Thymus (tissue), 11 donors: ENCODE results near the gene MORN3. TPM values are rescaled to one million over a fixed set of nuclear protein-coding genes. Genes with fewer than 3 reads are reported as not detected.

Experiments used
- DNase-seq, 9 donors: peaks; one replicate each; pipeline ENCODE4 v3.0.0-alpha.2; 2013; ENCODE audit warnings: low spot score in 9 of 9, low read depth in 6 of 9, missing footprints in 1 of 9
- H3K27ac ChIP-seq, 2 donors: one replicate each; pipeline ENCODE4 v1.5.1; 2013; ENCODE audit warnings: control low read depth in 1 of 2, low read depth in 1 of 2, low read length in 1 of 2, mild to moderate bottlenecking in 1 of 2, moderate library complexity in 1 of 2
- H3K27me3 ChIP-seq, 2 donors: one replicate each; pipeline ENCODE4 v1.5.1; 2013; ENCODE audit warnings: low read length in 1 of 2; ENCODE audit not compliant: control insufficient read depth in 2 of 2, insufficient read depth in 1 of 2
- H3K36me3 ChIP-seq, 2 donors: one replicate each; pipeline ENCODE4 v1.5.1; 2013; ENCODE audit warnings: low read length in 1 of 2, mild to moderate bottlenecking in 1 of 2, moderate library complexity in 1 of 2; ENCODE audit not compliant: control insufficient read depth in 2 of 2, insufficient read depth in 2 of 2
- H3K4me1 ChIP-seq, 2 donors: one replicate each; pipeline ENCODE4 v1.5.1; 2013; ENCODE audit warnings: low read length in 2 of 2; ENCODE audit not compliant: control insufficient read depth in 2 of 2, insufficient read depth in 2 of 2
- H3K4me3 ChIP-seq, 2 donors: one replicate each; pipeline ENCODE4 v1.5.1; 2013; ENCODE audit warnings: low read length in 2 of 2, control low read depth in 1 of 2, mild to moderate bottlenecking in 1 of 2
- H3K9me3 ChIP-seq, 2 donors: one replicate each; pipeline ENCODE4 v1.5.1; 2013; ENCODE audit warnings: low read length in 1 of 2, mild to moderate bottlenecking in 1 of 2; ENCODE audit not compliant: control insufficient read depth in 2 of 2, insufficient read depth in 1 of 2
- WGBS: extraction: QIAGEN DNeasy Blood & Tissue Kit; methylation state at CpG from one replicate; pipeline ENCODE4 v1.1.7; 2013; 5-methylcytosine and 5-hydroxymethylcytosine counted together
- polyA plus RNA-seq: library from polyadenylated mRNA; stranded (reverse); fragments of 200-250 nt; gene quantifications from one replicate; pipeline ENCODE4 v1.2.3, GENCODE V29; 2013
- total RNA-seq: library from RNA; stranded (reverse); fragments of 120-200 nt; gene quantifications from one replicate; pipeline ENCODE4 v1.2.4, GENCODE V29; 2013
- donor health status: healthy.

The MORN3 gene
- total and polyA plus RNA-seq, 2 donors: 3.1 to 4.9 TPM

GRCh38 chr12:121600702-121601336 lies 68.6 kb downstream of the MORN3 start:
- 94% methylated on average over 6 of the region's 6 CpGs for WGBS
- H3K27ac ChIP-seq: no peak overlapping the region
- no peak overlapping the region for H3K4me3 ChIP-seq
- peaks cover 0 to 3% of the 10 kb centered on the region in 2 donors for H3K4me1 ChIP-seq
- no peak for DNase-seq
- no peaks in the 10 kb centered on the region for H3K36me3 ChIP-seq
- no peaks in the 10 kb centered on the region for H3K9me3 ChIP-seq
- H3K27me3 ChIP-seq: no peaks in the 10 kb centered on the region

Other genes starting within 250 kb of the MORN3 start
- gene KDM2B, start 88.6 kb downstream of the MORN3 start, total RNA-seq: 26.4 TPM
- 25.9 TPM for gene KDM2B, start 88.6 kb downstream of the MORN3 start, polyA plus RNA-seq
- gene ORAI1, start 43.1 kb downstream of the MORN3 start, total RNA-seq: 6.4 TPM
- gene ORAI1, start 43.1 kb downstream of the MORN3 start, polyA plus RNA-seq: 12.8 TPM
- 2.4 TPM for gene TMEM120B, start 43.1 kb upstream of the MORN3 start, total RNA-seq
- 7.7 TPM for gene TMEM120B, start 43.1 kb upstream of the MORN3 start, polyA plus RNA-seq
- gene RHOF, start 124.0 kb upstream of the MORN3 start, total RNA-seq: 33.3 TPM
- gene RHOF, start 124.0 kb upstream of the MORN3 start, polyA plus RNA-seq: 12.9 TPM
- 3.0 TPM for gene SETD1B, start 134.4 kb upstream of the MORN3 start, total RNA-seq
- 11.8 TPM for gene SETD1B, start 134.4 kb upstream of the MORN3 start, polyA plus RNA-seq
- gene HPD, start 189.2 kb upstream of the MORN3 start, total RNA-seq: 0.19 TPM
- 0.87 TPM for gene HPD, start 189.2 kb upstream of the MORN3 start, polyA plus RNA-seq
- 70.7 TPM for gene PSMD9, start 219.1 kb upstream of the MORN3 start, total RNA-seq
- 51.6 TPM for gene PSMD9, start 219.1 kb upstream of the MORN3 start, polyA plus RNA-seq
- 1.2 TPM for gene CFAP251, start 248.9 kb upstream of the MORN3 start, total RNA-seq
- 2.0 TPM for gene CFAP251, start 248.9 kb upstream of the MORN3 start, polyA plus RNA-seq